Activated naive CD8-positive, alpha-beta T cell treated with anti-CD3 and anti-CD28 coated beads, Interleukin-2, amount 50 U/mL, for 24 hours (primary cell): Measurements from ENCODE around the gene GATB.

Experiments
- ATAC-seq: fragments of 150-1000 bp; cut with Tn5 transposase; one replicate; pipeline ENCODE4 v1.10.0; 2021
- DNase-seq: peaks from one replicate; pipeline ENCODE4 v3.0.0; 2021
- H3K27ac Mint-ChIP-seq: one replicate; pipeline ENCODE4 v1.8.0; 2021; ENCODE audit warnings: mild to moderate bottlenecking, mixed read lengths
- H3K27me3 Mint-ChIP-seq: one replicate; pipeline ENCODE4 v1.8.0; 2021; ENCODE audit warnings: mixed read lengths
- H3K36me3 Mint-ChIP-seq: one replicate; pipeline ENCODE4 v1.8.0; 2021; ENCODE audit warnings: low read depth, mixed read lengths
- H3K4me1 Mint-ChIP-seq: one replicate; pipeline ENCODE4 v1.8.0; 2021; ENCODE audit warnings: mixed read lengths
- H3K4me3 Mint-ChIP-seq: one replicate; pipeline ENCODE4 v1.8.0; 2021; ENCODE audit warnings: mild to moderate bottlenecking, moderate library complexity, mixed read lengths
- H3K9me3 Mint-ChIP-seq: one replicate; pipeline ENCODE4 v1.8.0; 2021; ENCODE audit warnings: mixed read lengths

GATB gene

GRCh38 chr4:151658959-151659600, 101.7 kb downstream of the GATB start:
- H3K27me3 Mint-ChIP-seq, result no peaks in the 10 kb centered on the region
- peak; percentile 42 for ATAC-seq
- no peak overlapping the region for H3K27ac Mint-ChIP-seq
- peaks cover 9% of the 10 kb centered on the region for H3K4me1 Mint-ChIP-seq
- no peak for DNase-seq
- no peaks in the 10 kb centered on the region for H3K9me3 Mint-ChIP-seq
- no peaks in the 10 kb centered on the region for H3K36me3 Mint-ChIP-seq
- H3K4me3 Mint-ChIP-seq, result no peak overlapping the region

- Mint-ChIP-seq H3K9me3 (no peaks in the 10 kb centered on the region), H3K4me1 (peaks cover 9% of the 10 kb centered on the region), H3K36me3 (no peaks in the 10 kb centered on the region), H3K27ac (no peak overlapping the region), H3K4me3 (no peak overlapping the region), H3K27me3 (no peaks in the 10 kb centered on the region)
- no peak for DNase-seq
- ATAC-seq, result no peak
These were observed 102.9 kb downstream of the GATB start for GRCh38 chr4:151657896-151658295.

- no peak overlapping the region for H3K27ac Mint-ChIP-seq
These were observed 104.7 kb downstream of the GATB start for GRCh38 chr4:151656058-151656457.

GRCh38 chr4:151653548-151653918, 107.3 kb downstream of the GATB start:
- no peak overlapping the region for H3K27ac Mint-ChIP-seq
- DNase-seq, result no peak
- no peak overlapping the region for H3K4me3 Mint-ChIP-seq
- no peaks in the 10 kb centered on the region for H3K9me3 Mint-ChIP-seq
- no peaks in the 10 kb centered on the region for H3K4me1 Mint-ChIP-seq
- H3K27me3 Mint-ChIP-seq, result no peaks in the 10 kb centered on the region
- H3K36me3 Mint-ChIP-seq, result no peaks in the 10 kb centered on the region
- ATAC-seq, result no peak

More at GRCh38 chr4:151656058-151656457, 104.7 kb downstream of the GATB start:
- no peaks in the 10 kb centered on the region for H3K36me3 Mint-ChIP-seq
- peaks cover 9% of the 10 kb centered on the region for H3K4me1 Mint-ChIP-seq
- no peak overlapping the region for H3K4me3 Mint-ChIP-seq
- no peak for DNase-seq
- H3K27me3 Mint-ChIP-seq, result no peaks in the 10 kb centered on the region
- H3K9me3 Mint-ChIP-seq, result no peaks in the 10 kb centered on the region
- no peak for ATAC-seq

GRCh38 chr4:151652841-151653547, 107.8 kb downstream of the GATB start:
- no peaks in the 10 kb centered on the region for H3K27me3 Mint-ChIP-seq
- ATAC-seq (no peak), DNase-seq (no peak)
- H3K27ac Mint-ChIP-seq, result no peak overlapping the region
- H3K4me3 Mint-ChIP-seq, result no peak overlapping the region
- no peaks in the 10 kb centered on the region for H3K9me3 Mint-ChIP-seq
- no peaks in the 10 kb centered on the region for H3K4me1 Mint-ChIP-seq
- no peaks in the 10 kb centered on the region for H3K36me3 Mint-ChIP-seq

GRCh38 chr4:151651496-151651895, 109.3 kb downstream of the GATB start:
- H3K4me3 Mint-ChIP-seq, result no peak overlapping the region
- H3K27me3 Mint-ChIP-seq, result no peaks in the 10 kb centered on the region
- no peaks in the 10 kb centered on the region for H3K36me3 Mint-ChIP-seq
- no peaks in the 10 kb centered on the region for H3K9me3 Mint-ChIP-seq
- ATAC-seq (no peak), DNase-seq (no peak)
- no peaks in the 10 kb centered on the region for H3K4me1 Mint-ChIP-seq
- no peak overlapping the region for H3K27ac Mint-ChIP-seq

GRCh38 chr4:151649479-151649878, 111.3 kb downstream of the GATB start:
- ATAC-seq (no peak), DNase-seq (no peak)
- no peak overlapping the region for H3K27ac Mint-ChIP-seq
- no peaks in the 10 kb centered on the region for H3K4me1 Mint-ChIP-seq
- no peaks in the 10 kb centered on the region for H3K9me3 Mint-ChIP-seq
- no peaks in the 10 kb centered on the region for H3K27me3 Mint-ChIP-seq
- H3K36me3 Mint-ChIP-seq, result no peaks in the 10 kb centered on the region
- H3K4me3 Mint-ChIP-seq, result no peak overlapping the region

- Mint-ChIP-seq H3K4me1 (no peaks in the 10 kb centered on the region), H3K27ac (no peak overlapping the region), H3K4me3 (no peak overlapping the region), H3K9me3 (no peaks in the 10 kb centered on the region), H3K36me3 (no peaks in the 10 kb centered on the region), H3K27me3 (no peaks in the 10 kb centered on the region)
- ATAC-seq, result no peak
- DNase-seq, result no peak
These were observed 114.5 kb downstream of the GATB start for GRCh38 chr4:151646322-151646721.

GRCh38 chr4:151644622-151645021, 116.2 kb downstream of the GATB start:
- Mint-ChIP-seq H3K4me3 (no peak overlapping the region), H3K9me3 (no peaks in the 10 kb centered on the region), H3K27ac (no peak overlapping the region), H3K36me3 (no peaks in the 10 kb centered on the region), H3K27me3 (no peaks in the 10 kb centered on the region), H3K4me1 (no peaks in the 10 kb centered on the region)
- ATAC-seq, result no peak
- DNase-seq, result no peak

GRCh38 chr4:151643564-151643963, 117.2 kb downstream of the GATB start:
- DNase-seq (no peak), ATAC-seq (no peak)
- no peaks in the 10 kb centered on the region for H3K9me3 Mint-ChIP-seq
- H3K4me3 Mint-ChIP-seq, result no peak overlapping the region
- no peaks in the 10 kb centered on the region for H3K27me3 Mint-ChIP-seq
- H3K27ac Mint-ChIP-seq, result no peak overlapping the region
- no peaks in the 10 kb centered on the region for H3K36me3 Mint-ChIP-seq
- no peaks in the 10 kb centered on the region for H3K4me1 Mint-ChIP-seq

GRCh38 chr4:151641983-151642382, 118.8 kb downstream of the GATB start:
- ATAC-seq, result no peak

GRCh38 chr4:151641167-151641566, 119.6 kb downstream of the GATB start:
- Mint-ChIP-seq H3K4me3 (no peak overlapping the region), H3K27me3 (no peaks in the 10 kb centered on the region), H3K27ac (no peak overlapping the region), H3K36me3 (no peaks in the 10 kb centered on the region), H3K9me3 (no peaks in the 10 kb centered on the region), H3K4me1 (no peaks in the 10 kb centered on the region)
- DNase-seq (no peak), ATAC-seq (no peak)

More at GRCh38 chr4:151641983-151642382, 118.8 kb downstream of the GATB start:
- Mint-ChIP-seq H3K4me1 (no peaks in the 10 kb centered on the region), H3K27me3 (no peaks in the 10 kb centered on the region), H3K36me3 (no peaks in the 10 kb centered on the region), H3K27ac (no peak overlapping the region), H3K9me3 (no peaks in the 10 kb centered on the region), H3K4me3 (no peak overlapping the region)
- DNase-seq, result no peak

- H3K36me3 Mint-ChIP-seq, result no peaks in the 10 kb centered on the region
- H3K4me3 Mint-ChIP-seq, result no peak overlapping the region
- DNase-seq (no peak), ATAC-seq (no peak)
- H3K4me1 Mint-ChIP-seq, result no peaks in the 10 kb centered on the region
- H3K9me3 Mint-ChIP-seq, result no peaks in the 10 kb centered on the region
- H3K27me3 Mint-ChIP-seq, result no peaks in the 10 kb centered on the region
- no peak overlapping the region for H3K27ac Mint-ChIP-seq
These were observed 120.4 kb downstream of the GATB start for GRCh38 chr4:151640381-151640780.

GRCh38 chr4:151638295-151638858, 122.4 kb downstream of the GATB start:
- DNase-seq, result no peak
- Mint-ChIP-seq H3K36me3 (no peaks in the 10 kb centered on the region), H3K27ac (no peak overlapping the region), H3K4me3 (no peak overlapping the region), H3K27me3 (peaks cover 2% of the 10 kb centered on the region), H3K4me1 (no peaks in the 10 kb centered on the region), H3K9me3 (no peaks in the 10 kb centered on the region)
- ATAC-seq, result no peak

GRCh38 chr4:151631349-151631748, 129.5 kb downstream of the GATB start:
- Mint-ChIP-seq H3K9me3 (no peaks in the 10 kb centered on the region), H3K4me3 (no peak overlapping the region), H3K27ac (no peak overlapping the region), H3K36me3 (no peaks in the 10 kb centered on the region), H3K4me1 (no peaks in the 10 kb centered on the region), H3K27me3 (peaks cover 19% of the 10 kb centered on the region)
- ATAC-seq (no peak), DNase-seq (no peak)
